ENCODE results near the gene CYBC1. TPM values are rescaled to one million over a fixed set of nuclear protein-coding genes. Genes with fewer than 3 reads are reported as not detected.

CYBC1 gene
- total RNA-seq, 1 experiment from 2014 or later: 71.4 TPM

DNA sequence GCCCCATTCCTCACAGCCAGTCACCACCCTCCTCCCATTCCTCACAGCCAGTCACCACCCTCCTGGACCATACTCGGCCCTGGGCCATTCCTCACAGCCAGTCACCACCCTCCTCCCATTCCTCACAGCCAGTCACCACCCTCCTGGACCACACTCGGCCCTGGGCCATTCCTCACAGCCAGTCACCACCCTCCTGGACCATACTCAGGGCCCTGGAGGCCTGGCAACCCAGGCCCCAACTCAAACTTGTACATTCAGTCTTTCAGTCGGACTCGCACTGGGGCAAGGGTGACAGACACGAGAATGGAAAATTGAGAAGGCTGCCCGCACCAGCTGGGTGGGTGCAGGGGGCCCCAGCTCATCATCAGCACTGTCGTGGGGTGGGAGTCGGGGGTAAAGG lies 38.6 kb upstream of the CYBC1 start:
- peaks cover 16% of the 10 kb centered on the region for H3K4me1 ChIP-seq (replicated peaks)
- DNase-seq (ENCODE audit: low read depth in 1 of 2, low spot score in 2 of 2): no peak
- no peak overlapping the region for H3K27ac ChIP-seq
- H3K9me3 ChIP-seq (replicated peaks): no peaks in the 10 kb centered on the region
- H3K36me3 ChIP-seq: peaks cover 44% of the 10 kb centered on the region
- H3K27me3 ChIP-seq (replicated peaks): no peaks in the 10 kb centered on the region
- H3K4me3 ChIP-seq: no peak overlapping the region

DNA sequence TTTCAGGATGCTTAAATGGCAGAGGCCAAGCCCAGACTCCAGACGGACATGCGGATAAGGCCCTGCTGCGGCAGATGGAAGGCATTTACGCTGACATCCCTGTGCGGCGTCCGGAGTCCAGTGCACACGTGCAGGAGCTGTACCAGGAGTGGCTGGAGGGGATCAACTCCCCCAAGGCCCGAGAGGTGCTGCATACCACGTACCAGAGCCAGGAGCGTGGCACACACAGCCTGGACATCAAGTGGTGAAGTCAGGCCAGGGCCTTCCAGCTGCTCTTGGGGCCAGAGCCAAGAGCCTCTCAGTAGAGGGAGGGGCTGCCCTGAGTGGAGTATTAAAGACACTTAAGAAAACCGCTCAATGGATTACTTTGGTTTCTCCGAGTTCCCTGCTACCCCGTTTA lies 37.4 kb upstream of the CYBC1 start:
- DNase-seq (ENCODE audit: low read depth in 1 of 2, low spot score in 2 of 2): no peak
- H3K36me3 ChIP-seq: peaks cover 57% of the 10 kb centered on the region

DNA sequence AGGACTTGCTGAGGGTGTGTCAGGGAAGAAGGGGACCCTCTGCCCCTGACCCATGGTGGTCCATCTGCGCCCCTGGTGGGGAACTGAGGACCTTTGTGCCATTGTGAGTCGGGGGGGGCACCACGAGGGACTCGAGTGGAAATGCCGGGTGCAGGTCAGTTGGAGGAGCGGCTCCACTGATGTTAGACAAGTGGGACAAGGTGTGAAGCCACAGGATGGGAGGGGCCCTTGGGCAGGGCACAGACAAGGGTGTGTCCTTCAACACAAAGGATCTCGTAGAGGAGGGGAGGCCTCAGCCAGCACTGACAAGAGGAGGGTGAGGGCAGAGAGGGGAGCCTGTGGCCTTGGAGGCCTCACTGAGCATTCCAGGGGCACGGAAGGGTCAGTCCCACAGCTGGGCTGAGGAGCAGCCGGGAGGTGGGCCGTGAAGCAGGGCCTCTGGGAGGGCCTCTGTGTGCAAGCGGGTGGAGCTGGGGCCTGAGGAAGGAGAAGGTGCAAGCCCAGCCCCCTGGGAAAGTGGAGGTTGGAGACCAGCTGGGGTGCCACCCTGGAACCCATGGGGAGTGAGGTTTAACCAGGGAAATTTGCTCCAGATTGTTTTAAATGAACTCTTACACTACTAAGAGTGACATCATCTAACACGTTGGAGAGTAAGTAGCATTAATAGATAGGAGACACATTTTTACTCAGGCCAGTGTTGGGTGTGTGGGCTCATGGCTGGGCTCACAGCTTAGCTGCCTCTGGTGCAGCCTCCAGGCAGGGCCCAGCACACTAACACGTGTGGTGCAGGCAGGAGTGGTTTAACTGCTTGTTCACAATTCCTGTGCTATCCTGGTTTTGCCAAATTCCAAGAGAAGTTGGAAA lies 35.9 kb upstream of the CYBC1 start:
- H3K27me3 ChIP-seq (replicated peaks): no peaks in the 10 kb centered on the region
- no peaks in the 10 kb centered on the region for H3K4me1 ChIP-seq (replicated peaks)
- no peak overlapping the region for H3K4me3 ChIP-seq
- no peak for DNase-seq (ENCODE audit: low read depth in 1 of 2, low spot score in 2 of 2)
- H3K27ac ChIP-seq: no peak overlapping the region
- no peaks in the 10 kb centered on the region for H3K9me3 ChIP-seq (replicated peaks)
- peaks cover 69% of the 10 kb centered on the region for H3K36me3 ChIP-seq

More for the DNA sequence above, 37.4 kb upstream of the CYBC1 start:
- no peaks in the 10 kb centered on the region for H3K27me3 ChIP-seq (replicated peaks)
- H3K4me1 ChIP-seq (replicated peaks): peaks cover 6% of the 10 kb centered on the region
- H3K27ac ChIP-seq: no peak overlapping the region
- H3K9me3 ChIP-seq (replicated peaks): no peaks in the 10 kb centered on the region
- no peak overlapping the region for H3K4me3 ChIP-seq

DNA sequence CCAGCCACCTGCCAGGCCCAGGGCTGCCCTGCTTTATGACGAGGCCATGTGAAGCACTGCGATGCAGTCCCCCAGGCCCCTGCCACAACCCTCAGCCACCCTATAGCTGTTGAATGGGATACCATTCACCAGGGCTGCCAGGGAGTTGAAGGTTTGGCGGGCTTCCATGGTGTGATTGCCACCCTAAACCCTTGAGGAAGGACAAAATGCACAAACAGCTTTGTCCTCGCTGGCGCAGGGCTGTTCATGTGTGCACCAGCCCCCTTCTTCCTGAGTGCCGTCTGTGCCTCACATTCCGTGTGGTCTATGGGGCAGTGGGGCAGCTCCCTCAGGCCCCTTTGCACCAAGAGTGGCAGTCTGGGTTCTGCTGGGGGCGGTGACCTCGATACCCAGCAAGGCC lies 33.3 kb upstream of the CYBC1 start:
- no peak overlapping the region for H3K27ac ChIP-seq
- DNase-seq (ENCODE audit: low read depth in 1 of 2, low spot score in 2 of 2): no peak
- H3K36me3 ChIP-seq: peaks cover 94% of the 10 kb centered on the region
- no peaks in the 10 kb centered on the region for H3K4me1 ChIP-seq (replicated peaks)
- H3K27me3 ChIP-seq (replicated peaks): no peaks in the 10 kb centered on the region
- no peak overlapping the region for H3K4me3 ChIP-seq
- H3K9me3 ChIP-seq (replicated peaks): no peaks in the 10 kb centered on the region

DNA sequence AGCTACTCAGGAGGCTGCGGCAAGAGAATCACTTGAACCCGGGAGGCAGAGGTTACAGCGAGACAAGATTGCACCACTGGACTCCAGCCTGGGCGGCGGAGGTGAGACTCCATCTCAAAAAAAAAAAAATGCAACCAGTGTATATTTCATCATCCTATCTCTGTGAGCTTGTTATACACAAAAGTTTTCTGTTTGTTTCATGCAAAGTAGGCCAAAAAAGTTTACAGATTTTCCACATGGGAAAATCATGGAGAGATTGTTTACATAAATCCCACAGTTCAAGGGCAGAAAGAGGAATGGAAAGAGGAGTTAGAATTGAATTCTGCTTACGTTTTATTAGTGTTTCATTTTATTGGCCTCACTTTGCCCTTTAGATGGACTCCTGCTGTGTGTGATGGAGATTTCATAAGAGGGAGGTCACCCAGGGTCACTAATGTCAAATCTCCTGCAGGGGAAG lies 32.7 kb upstream of the CYBC1 start:
- Histone ChIP-seq H3K36me3 (peaks cover 94% of the 10 kb centered on the region), H3K27ac (no peak overlapping the region), H3K4me3 (no peak overlapping the region), H3K27me3 (replicated peaks) (no peaks in the 10 kb centered on the region), H3K9me3 (replicated peaks) (no peaks in the 10 kb centered on the region), H3K4me1 (replicated peaks) (no peaks in the 10 kb centered on the region)
- no peak for DNase-seq (ENCODE audit: low read depth in 1 of 2, low spot score in 2 of 2)

DNA sequence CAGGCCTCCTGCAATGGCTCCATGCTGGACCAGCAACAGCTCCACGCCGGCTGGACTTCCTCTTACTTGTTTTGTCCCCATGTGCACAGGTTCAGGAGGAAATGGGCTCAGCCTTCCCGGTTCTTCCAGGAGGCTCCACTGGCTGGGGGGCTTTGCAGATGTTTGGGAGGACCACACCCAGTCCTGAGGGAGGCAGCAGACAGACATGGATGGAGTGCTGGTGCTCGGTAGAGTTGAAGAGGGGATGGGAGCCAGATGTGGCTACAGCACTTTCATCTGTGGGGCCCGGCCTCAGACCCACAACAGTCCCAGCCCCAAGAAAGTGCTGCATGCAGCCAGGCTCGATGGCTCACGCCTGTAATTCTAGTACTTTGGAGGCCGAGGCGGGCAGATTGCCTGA lies 29.8 kb upstream of the CYBC1 start:
- no peaks in the 10 kb centered on the region for H3K4me1 ChIP-seq (replicated peaks)
- H3K4me3 ChIP-seq: no peak overlapping the region
- H3K9me3 ChIP-seq (replicated peaks): no peaks in the 10 kb centered on the region
- H3K27me3 ChIP-seq (replicated peaks): no peaks in the 10 kb centered on the region
- DNase-seq (ENCODE audit: low read depth in 1 of 2, low spot score in 2 of 2): no peak
- H3K36me3 ChIP-seq: peaks cover 92% of the 10 kb centered on the region
- no peak overlapping the region for H3K27ac ChIP-seq

DNA sequence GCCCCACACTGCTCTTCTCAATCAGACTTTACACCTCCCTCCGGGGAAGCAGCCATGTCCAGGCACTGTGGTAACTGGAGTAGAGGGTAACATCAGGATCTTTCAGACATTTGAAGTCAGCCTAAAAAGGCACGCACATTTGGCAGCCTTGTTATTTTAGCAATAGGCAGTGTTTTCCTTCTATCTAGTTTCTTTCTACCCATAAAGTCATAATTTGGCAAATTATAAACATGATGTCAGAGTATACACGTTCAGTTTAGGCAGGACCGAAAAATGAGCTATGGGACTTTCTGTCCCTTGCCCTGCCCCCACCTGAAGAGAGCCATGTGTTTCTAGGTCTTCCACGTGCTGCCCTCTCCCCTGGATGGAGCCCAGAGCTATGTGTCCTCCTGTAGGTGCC lies 29.1 kb upstream of the CYBC1 start:
- H3K4me1 ChIP-seq (replicated peaks): no peaks in the 10 kb centered on the region
- H3K36me3 ChIP-seq: peaks cover 92% of the 10 kb centered on the region
- no peak for DNase-seq (ENCODE audit: low read depth in 1 of 2, low spot score in 2 of 2)
- no peaks in the 10 kb centered on the region for H3K27me3 ChIP-seq (replicated peaks)
- no peak overlapping the region for H3K4me3 ChIP-seq
- H3K27ac ChIP-seq: no peak overlapping the region
- no peaks in the 10 kb centered on the region for H3K9me3 ChIP-seq (replicated peaks)

DNA sequence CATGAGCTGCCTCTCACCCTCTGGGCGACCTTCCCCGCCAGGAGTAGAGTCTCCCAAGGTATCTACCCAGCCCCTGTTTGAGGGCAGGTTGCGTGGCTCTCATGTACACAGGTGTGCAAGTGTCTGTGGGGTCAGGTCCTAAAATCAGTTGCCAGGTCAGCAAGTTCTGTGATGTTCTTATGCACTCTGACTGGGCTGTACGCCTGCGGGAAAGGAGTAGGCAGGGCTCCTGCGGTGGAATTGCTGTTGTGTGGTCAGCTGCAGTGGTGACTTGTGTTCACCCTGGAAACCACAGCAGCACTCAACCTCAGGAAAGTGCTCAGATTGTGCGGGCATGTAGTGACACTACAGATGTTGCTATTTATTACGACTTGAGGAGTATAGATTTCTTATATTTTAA lies 27.4 kb upstream of the CYBC1 start:
- no peaks in the 10 kb centered on the region for H3K4me1 ChIP-seq (replicated peaks)
- H3K4me3 ChIP-seq: no peak overlapping the region
- no peak for DNase-seq (ENCODE audit: low read depth in 1 of 2, low spot score in 2 of 2)
- H3K36me3 ChIP-seq: peaks cover 92% of the 10 kb centered on the region
- H3K27me3 ChIP-seq (replicated peaks): no peaks in the 10 kb centered on the region
- no peaks in the 10 kb centered on the region for H3K9me3 ChIP-seq (replicated peaks)
- no peak overlapping the region for H3K27ac ChIP-seq

DNA sequence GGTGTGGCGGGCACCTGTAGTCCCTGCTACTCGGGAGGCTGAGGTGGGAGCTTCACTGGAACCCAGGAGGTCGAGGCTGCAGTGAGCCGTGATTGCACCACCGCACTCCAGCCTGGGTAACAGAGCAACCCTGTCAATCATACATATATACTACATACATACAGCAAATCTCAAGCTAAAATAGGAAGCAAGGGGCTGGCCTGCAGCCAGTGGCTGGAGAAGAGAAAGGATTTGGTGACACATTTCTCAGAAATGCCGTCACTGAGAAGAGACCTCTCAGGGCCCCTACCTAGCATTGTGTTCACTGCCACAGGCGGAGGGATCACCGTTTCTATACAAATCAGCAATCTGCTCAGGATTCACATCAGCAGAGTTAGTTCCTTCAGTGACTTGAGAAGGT lies 24.9 kb upstream of the CYBC1 start:
- DNase-seq (ENCODE audit: low read depth in 1 of 2, low spot score in 2 of 2): no peak
- Histone ChIP-seq H3K4me3 (no peak overlapping the region), H3K36me3 (peaks cover 75% of the 10 kb centered on the region), H3K27ac (no peak overlapping the region), H3K4me1 (replicated peaks) (no peaks in the 10 kb centered on the region), H3K9me3 (replicated peaks) (no peaks in the 10 kb centered on the region), H3K27me3 (replicated peaks) (no peaks in the 10 kb centered on the region)

DNA sequence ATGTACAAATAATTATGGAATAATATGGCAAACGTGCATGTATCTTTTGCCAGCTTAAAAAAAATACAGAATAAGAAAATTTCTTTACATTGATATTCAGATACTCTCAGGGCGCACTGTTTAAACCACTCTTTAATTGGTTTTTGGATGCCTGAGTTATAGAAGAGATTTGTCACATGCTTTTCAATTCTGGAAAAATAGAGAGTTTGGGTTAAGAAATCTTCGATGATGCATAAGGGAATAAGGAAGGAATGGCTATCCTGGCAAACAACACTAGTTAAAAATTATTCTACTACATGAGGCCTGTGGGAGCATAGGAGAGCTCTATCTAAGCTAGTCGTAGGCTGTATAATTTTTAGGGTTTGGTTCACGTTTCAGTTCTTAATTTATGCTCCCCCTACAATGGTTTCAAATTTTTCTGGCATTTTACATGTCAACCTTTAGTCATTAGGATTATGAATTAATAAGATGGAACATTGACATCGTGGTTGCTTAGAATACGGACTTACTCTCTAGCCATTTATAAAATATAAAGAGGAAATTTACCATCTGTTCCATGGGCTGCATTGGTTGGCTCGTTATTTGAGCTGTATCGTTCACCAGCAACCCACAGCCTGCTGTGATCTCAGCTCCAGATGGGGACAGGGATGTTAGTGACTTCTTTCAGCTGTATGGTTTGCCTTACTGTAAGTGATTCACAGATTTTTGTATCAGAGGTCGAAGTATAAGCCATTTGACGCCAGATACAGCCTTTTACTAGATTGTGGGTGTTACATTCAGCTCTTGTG lies 23.9 kb upstream of the CYBC1 start:
- peaks cover 75% of the 10 kb centered on the region for H3K36me3 ChIP-seq
- no peaks in the 10 kb centered on the region for H3K9me3 ChIP-seq (replicated peaks)
- DNase-seq (ENCODE audit: low read depth in 1 of 2, low spot score in 2 of 2): no peak
- no peak overlapping the region for H3K4me3 ChIP-seq
- H3K27me3 ChIP-seq (replicated peaks): no peaks in the 10 kb centered on the region
- no peak overlapping the region for H3K27ac ChIP-seq
- H3K4me1 ChIP-seq (replicated peaks): no peaks in the 10 kb centered on the region

DNA sequence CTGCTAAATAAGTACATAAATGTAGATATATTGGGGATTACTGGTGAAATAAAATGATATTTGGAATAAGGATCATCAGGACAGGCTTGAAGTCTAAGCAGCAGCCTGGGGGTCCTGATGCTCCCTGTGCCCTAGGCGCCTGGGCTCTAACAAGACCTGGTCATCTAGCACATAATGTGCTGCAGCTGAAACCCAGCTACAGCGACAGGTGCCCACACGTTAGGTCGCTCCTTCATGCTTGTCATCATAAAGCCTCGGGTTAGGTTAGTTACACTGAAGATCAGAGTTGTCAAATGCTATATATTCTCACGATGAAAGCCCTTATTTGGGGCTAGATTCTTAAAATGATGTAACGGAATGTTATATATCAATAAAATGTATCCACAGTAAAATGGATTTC lies 19.5 kb upstream of the CYBC1 start:
- no peaks in the 10 kb centered on the region for H3K9me3 ChIP-seq (replicated peaks)
- no peak overlapping the region for H3K27ac ChIP-seq
- H3K4me1 ChIP-seq (replicated peaks): no peaks in the 10 kb centered on the region
- DNase-seq (ENCODE audit: low read depth in 1 of 2, low spot score in 2 of 2): no peak
- H3K4me3 ChIP-seq: no peak overlapping the region
- peaks cover 78% of the 10 kb centered on the region for H3K36me3 ChIP-seq
- no peaks in the 10 kb centered on the region for H3K27me3 ChIP-seq (replicated peaks)

DNA sequence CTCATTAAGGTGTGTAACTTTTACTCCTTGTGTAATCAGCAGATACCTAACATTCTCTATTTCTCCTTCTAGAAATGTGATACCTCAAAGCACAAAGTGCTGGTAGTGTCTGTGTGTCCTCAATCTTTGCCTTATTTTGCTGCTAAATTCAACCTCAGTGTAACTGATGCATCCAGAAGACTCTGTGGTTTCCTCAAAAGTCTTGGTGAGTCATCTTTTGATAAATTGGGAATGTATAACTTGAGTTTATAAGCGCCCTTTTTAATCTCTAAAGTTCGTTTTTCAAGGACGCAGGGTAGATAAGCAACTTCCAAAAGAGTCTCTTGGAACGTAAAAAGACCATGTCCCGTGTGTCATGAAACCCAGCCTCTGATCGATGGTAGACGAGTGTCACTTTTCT lies 18.1 kb upstream of the CYBC1 start:
- H3K4me1 ChIP-seq (replicated peaks): no peaks in the 10 kb centered on the region
- DNase-seq (ENCODE audit: low read depth in 1 of 2, low spot score in 2 of 2): no peak

DNA sequence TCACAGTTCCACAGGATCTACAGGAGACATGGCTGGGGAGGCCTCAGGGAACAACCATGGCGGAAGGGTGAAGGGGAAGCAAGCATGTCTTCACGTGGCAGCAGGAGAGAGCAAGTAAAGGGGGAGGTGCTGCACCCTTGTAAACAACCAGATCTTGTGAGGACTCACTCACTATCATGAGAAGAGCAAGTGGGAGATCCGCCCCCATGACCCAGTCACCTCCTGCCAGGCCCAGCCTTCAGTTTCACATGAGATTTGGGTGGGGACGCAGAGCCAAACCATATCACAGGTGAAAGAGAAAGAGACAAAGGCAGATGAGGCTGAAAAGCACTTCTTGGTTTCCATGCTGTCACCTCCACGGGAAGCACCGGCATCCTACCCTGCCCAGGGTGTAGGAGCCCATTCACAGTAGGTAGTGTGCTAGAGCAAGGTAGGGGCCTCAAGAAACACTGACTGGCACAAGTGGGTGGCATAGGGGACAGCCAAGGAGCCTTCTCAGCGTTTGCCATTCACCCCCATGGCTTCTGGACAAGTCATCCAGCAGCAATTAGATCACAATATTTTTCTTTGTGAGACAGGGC lies 14.6 kb upstream of the CYBC1 start:
- H3K27ac ChIP-seq: no peak overlapping the region
- peaks cover 88% of the 10 kb centered on the region for H3K36me3 ChIP-seq
- no peaks in the 10 kb centered on the region for H3K9me3 ChIP-seq (replicated peaks)
- H3K4me3 ChIP-seq: no peak overlapping the region
- H3K4me1 ChIP-seq (replicated peaks): no peaks in the 10 kb centered on the region
- no peaks in the 10 kb centered on the region for H3K27me3 ChIP-seq (replicated peaks)
- DNase-seq (ENCODE audit: low read depth in 1 of 2, low spot score in 2 of 2): no peak

More for the DNA sequence above, 18.1 kb upstream of the CYBC1 start:
- Histone ChIP-seq H3K36me3 (peaks cover 78% of the 10 kb centered on the region), H3K27me3 (replicated peaks) (no peaks in the 10 kb centered on the region), H3K4me3 (no peak overlapping the region), H3K27ac (no peak overlapping the region), H3K9me3 (replicated peaks) (no peaks in the 10 kb centered on the region)

DNA sequence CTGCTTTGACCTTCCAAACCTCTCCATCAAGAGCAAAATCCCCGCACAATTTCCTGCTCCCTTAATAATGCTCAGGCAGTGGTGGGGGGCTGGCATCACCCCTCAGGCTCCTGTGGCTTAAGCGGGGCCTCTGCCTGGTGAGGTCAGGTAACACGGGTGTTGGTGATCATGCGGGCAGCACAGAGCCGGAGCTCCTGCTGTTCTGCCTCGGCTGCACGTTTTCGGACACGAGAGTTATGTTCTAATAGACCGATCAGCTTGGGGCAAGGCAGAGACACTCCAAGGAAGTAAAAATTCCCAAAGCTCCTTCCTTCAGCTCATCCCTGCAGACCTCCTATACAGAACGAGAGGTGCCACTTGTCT lies 14.0 kb upstream of the CYBC1 start:
- H3K4me1 ChIP-seq (replicated peaks): peaks cover under 1% of the 10 kb centered on the region
- no peaks in the 10 kb centered on the region for H3K9me3 ChIP-seq (replicated peaks)
- H3K36me3 ChIP-seq: peaks cover 86% of the 10 kb centered on the region
- no peak for DNase-seq (ENCODE audit: low read depth in 1 of 2, low spot score in 2 of 2)
- H3K27me3 ChIP-seq (replicated peaks): no peaks in the 10 kb centered on the region
- H3K27ac ChIP-seq: no peak overlapping the region
- no peak overlapping the region for H3K4me3 ChIP-seq

All from SJSA1 (cell line).